ENCODE data around the gene NRXN3. TPM values are rescaled to one million over a fixed set of nuclear protein-coding genes. Genes with fewer than 3 reads are reported as not detected.

NRXN3 gene
- total RNA-seq, 2 donors from 2014 or later = 1.3 to 2.3 TPM

DNA sequence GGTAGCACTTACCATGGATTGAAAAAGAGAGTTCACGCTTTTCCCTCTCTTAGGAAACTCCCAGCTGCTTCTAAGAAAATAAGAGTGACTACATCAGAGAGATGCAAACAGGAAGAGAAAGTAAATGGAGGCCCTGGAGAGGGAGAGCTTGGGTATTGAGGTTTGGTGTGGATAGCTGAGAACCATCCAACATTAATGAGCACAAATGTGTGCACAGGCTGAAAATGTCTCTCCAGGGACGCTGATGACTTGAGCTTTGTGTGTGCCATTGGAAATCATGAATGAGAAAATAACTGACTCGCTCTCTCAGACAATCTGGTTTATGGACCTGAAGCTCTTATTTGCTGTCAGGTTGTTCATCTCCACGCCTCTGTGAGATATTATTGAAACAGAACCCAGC, 318.8 kb downstream of the NRXN3 start:
- 72 to 75% methylated on average over 4 of the region's 4 CpGs for WGBS, 2 donors
- DNase-seq (no peak), ATAC-seq (no peak)
- Histone ChIP-seq H3K27ac (no peak overlapping the region), H3K4me1 (no peaks in the 10 kb centered on the region), H3K4me3 (no peak overlapping the region), H3K27me3 (no peaks in the 10 kb centered on the region), H3K36me3 (replicated peaks in 1 of 2; ENCODE audit: insufficient read depth in 1 of 2, low read depth in 2 of 2) (no peaks in the 10 kb centered on the region), H3K9me3 (no peaks in the 10 kb centered on the region)
- TF ChIP-seq, protein P1, sequence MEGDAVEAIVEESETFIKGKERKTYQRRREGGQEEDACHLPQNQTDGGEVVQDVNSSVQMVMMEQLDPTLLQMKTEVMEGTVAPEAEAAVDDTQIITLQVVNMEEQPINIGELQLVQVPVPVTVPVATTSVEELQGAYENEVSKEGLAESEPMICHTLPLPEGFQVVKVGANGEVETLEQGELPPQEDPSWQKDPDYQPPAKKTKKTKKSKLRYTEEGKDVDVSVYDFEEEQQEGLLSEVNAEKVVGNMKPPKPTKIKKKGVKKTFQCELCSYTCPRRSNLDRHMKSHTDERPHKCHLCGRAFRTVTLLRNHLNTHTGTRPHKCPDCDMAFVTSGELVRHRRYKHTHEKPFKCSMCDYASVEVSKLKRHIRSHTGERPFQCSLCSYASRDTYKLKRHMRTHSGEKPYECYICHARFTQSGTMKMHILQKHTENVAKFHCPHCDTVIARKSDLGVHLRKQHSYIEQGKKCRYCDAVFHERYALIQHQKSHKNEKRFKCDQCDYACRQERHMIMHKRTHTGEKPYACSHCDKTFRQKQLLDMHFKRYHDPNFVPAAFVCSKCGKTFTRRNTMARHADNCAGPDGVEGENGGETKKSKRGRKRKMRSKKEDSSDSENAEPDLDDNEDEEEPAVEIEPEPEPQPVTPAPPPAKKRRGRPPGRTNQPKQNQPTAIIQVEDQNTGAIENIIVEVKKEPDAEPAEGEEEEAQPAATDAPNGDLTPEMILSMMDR (IDR thresholded peaks at IDR 0.05) = no peak
- TF ChIP-seq POLR2A (IDR thresholded peaks at IDR 0.05) = no peak
- intact Hi-C loops (cut with DNase I) = no loop called here

DNA sequence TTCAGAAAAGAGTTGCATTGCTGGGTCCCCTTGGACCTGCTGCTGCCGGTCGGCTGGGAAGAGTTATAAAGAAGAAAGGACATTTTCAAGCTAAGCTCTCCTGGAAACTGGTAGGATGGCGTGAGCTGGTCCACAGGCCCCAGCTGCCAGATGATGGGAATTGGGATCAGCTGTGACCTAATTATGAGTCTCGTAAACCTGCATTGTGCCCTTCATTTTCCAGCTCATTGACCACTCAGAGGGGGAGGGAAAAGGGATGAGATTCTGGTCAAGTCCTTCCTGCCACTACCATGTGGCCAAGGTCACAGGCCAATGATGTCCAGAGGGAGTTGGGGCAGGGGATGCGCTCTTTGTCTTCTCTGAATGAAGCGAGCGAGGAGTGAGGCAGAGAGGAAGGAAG, 320.9 kb downstream of the NRXN3 start:
- Histone ChIP-seq H3K27me3 (no peaks in the 10 kb centered on the region), H3K27ac (no peak overlapping the region), H3K4me1 (no peaks in the 10 kb centered on the region), H3K9me3 (no peaks in the 10 kb centered on the region), H3K4me3 (no peak overlapping the region), H3K36me3 (replicated peaks in 1 of 2; ENCODE audit: insufficient read depth in 1 of 2, low read depth in 2 of 2) (no peaks in the 10 kb centered on the region)
- no peak for TF ChIP-seq POLR2A (IDR thresholded peaks at IDR 0.05)
- TF ChIP-seq, protein P1 (IDR thresholded peaks at IDR 0.05) = no peak
- DNase-seq (no peak), ATAC-seq (no peak)
- intact Hi-C loops (cut with DNase I) = no loop called here
- 71 to 72% methylated on average over 7 of the region's 7 CpGs for WGBS, 2 donors

DNA sequence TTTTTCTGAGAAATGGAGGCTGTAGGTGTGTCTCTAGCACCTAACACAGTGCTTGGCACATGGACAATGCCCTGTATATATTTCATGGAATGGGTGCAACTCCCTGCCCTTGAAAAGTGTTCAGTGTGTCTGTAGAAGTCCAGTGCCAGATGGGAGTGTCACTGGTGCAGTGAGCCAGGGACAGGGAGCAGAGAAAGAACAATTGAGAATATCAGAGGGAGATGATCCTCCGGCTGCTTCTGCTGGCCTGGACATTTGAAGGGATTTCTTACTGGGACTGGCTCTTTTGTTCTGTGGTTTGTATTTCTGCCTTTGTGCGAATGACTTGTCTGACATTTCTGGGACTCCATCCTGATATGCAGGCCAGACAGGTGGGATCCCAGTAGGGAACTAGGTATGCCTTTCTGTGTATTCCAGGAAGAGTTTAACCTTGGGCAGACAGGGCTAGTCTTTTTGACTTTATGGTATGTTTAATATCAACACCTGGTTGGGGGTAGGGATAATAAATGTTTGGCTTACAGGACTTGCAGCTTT, 328.0 kb downstream of the NRXN3 start:
- Histone ChIP-seq H3K9me3 (no peaks in the 10 kb centered on the region), H3K36me3 (replicated peaks in 1 of 2; ENCODE audit: insufficient read depth in 1 of 2, low read depth in 2 of 2) (no peaks in the 10 kb centered on the region), H3K27me3 (no peaks in the 10 kb centered on the region), H3K4me3 (no peak overlapping the region), H3K4me1 (no peaks in the 10 kb centered on the region), H3K27ac (no peak overlapping the region)
- DNase-seq (no peak), ATAC-seq (no peak)
- TF ChIP-seq, protein P1 (IDR thresholded peaks at IDR 0.05) = no peak
- TF ChIP-seq POLR2A (IDR thresholded peaks at IDR 0.05) = no peak
- intact Hi-C loops (cut with DNase I) = no loop called here
- WGBS, 2 donors = 72 to 89% methylated on average over 2 of the region's 2 CpGs

DNA sequence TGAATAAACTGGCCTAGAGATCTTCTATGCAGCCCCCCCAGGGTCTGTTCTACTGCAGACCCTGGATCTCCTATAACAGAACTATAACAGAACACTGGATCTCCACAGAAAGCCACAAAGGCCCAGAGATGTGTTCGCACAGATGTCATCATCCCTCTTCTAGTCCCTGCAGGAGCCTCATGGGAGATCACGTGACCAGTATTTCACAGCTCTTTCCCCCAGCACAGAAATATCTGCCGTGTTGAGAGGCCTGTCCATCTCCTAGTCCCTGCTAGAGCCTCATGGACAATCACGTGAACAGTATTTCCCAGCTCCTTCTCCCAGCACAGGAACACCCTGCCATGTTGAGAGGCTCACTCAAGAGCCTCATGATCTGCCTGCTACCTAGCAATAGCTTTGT, 331.7 kb downstream of the NRXN3 start:
- no peaks in the 10 kb centered on the region for H3K27me3 ChIP-seq
- 52 to 59% methylated on average over 4 of the region's 4 CpGs for WGBS, 2 donors
- no peaks in the 10 kb centered on the region for H3K36me3 ChIP-seq (replicated peaks in 1 of 2; ENCODE audit: insufficient read depth in 1 of 2, low read depth in 2 of 2)
- intact Hi-C loops (cut with DNase I) = no loop called here
- no peak overlapping the region for H3K27ac ChIP-seq
- H3K9me3 ChIP-seq = no peaks in the 10 kb centered on the region
- TF ChIP-seq, protein P1 (IDR thresholded peaks at IDR 0.05) = no peak
- ATAC-seq = no peak
- H3K4me1 ChIP-seq = no peaks in the 10 kb centered on the region
- DNase-seq = no peak
- H3K4me3 ChIP-seq = no peak overlapping the region

DNA sequence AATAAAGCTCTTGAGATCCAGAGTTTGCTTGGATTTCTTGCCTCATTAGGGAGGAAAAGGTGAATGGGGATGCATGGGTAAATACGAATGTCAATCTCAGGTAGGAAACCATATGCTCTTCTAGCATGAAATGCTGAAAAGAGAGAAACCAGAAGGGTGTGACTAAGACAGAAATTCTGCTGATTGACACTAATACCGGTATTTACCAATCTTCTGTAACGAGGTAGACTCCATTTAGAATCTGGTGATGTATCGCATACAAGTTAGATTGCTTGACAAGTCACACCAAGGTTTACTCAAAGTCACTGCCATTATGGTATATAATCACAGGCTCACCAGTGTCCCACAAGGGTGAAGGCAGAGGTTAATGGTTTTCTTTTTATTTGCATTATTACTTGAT, 337.9 kb downstream of the NRXN3 start:
- no peaks in the 10 kb centered on the region for H3K4me1 ChIP-seq
- no peaks in the 10 kb centered on the region for H3K9me3 ChIP-seq
- no peaks in the 10 kb centered on the region for H3K36me3 ChIP-seq (replicated peaks in 1 of 2; ENCODE audit: insufficient read depth in 1 of 2, low read depth in 2 of 2)
- H3K27ac ChIP-seq = no peak overlapping the region
- intact Hi-C loops (cut with DNase I) = no loop called here
- 56 to 72% methylated on average over 4 of the region's 4 CpGs for WGBS, 2 donors
- TF ChIP-seq, protein P1 (IDR thresholded peaks at IDR 0.05) = no peak
- no peak for TF ChIP-seq POLR2A (IDR thresholded peaks at IDR 0.05)
- no peak overlapping the region for H3K4me3 ChIP-seq
- H3K27me3 ChIP-seq = no peaks in the 10 kb centered on the region
- DNase-seq (no peak), ATAC-seq (no peak)

All from body of pancreas (tissue), 4 donors.